DOHH2 (cell line): ENCODE results near the gene CLDN24.

Experiments used
- H3F3A ChIP-seq: fragments of 200-600 bp; sonication (generic), shearing (Covaris generic); 2 replicates; pipeline ENCODE4 v1.6.0; 2016; ENCODE audit warnings: antibody characterized with exemption, mild to moderate bottlenecking; ENCODE audit not compliant: control insufficient read depth, insufficient read depth
- H3K27ac ChIP-seq: fragments of 200-600 bp; sonication (generic); 2 replicates; pipeline ENCODE4 v1.5.1; 2014; ENCODE audit warnings: low read depth, mild to moderate bottlenecking, low read length, moderate library complexity
- H3K27me3 ChIP-seq: fragments of 200-600 bp; sonication (generic); 2 replicates; pipeline ENCODE4 v1.6.1; 2014; ENCODE audit warnings: mild to moderate bottlenecking, low read length, mixed read lengths; ENCODE audit not compliant: control insufficient read depth
- H3K36me3 ChIP-seq: fragments of 200-600 bp; sonication (generic); 2 replicates; pipeline ENCODE4 v1.6.1; 2014; ENCODE audit warnings: mild to moderate bottlenecking, low read length, moderate library complexity, mixed read lengths; ENCODE audit not compliant: control insufficient read depth
- H3K4me1 ChIP-seq: fragments of 200-600 bp; sonication (generic); 2 replicates; pipeline ENCODE4 v1.6.1; 2014; ENCODE audit warnings: mild to moderate bottlenecking, low read length, mixed read lengths; ENCODE audit not compliant: control insufficient read depth
- H3K4me2 ChIP-seq: fragments of 200-600 bp; sonication (generic); 2 replicates; pipeline ENCODE4 v1.6.0; 2014; ENCODE audit warnings: mild to moderate bottlenecking, low read length, moderate library complexity
- H3K4me3 ChIP-seq: fragments of 200-600 bp; sonication (generic); 2 replicates; pipeline ENCODE4 v1.5.1; 2014; ENCODE audit warnings: mild to moderate bottlenecking, low read length, mixed read lengths
- H3K79me2 ChIP-seq: fragments of 200-600 bp; sonication (generic); 2 replicates; pipeline ENCODE4 v1.6.1; 2014; ENCODE audit warnings: mild to moderate bottlenecking, low read length, mixed read lengths; ENCODE audit not compliant: control insufficient read depth
- H3K9me2 ChIP-seq: fragments of 200-600 bp; sonication (generic); replicated peaks from 2 replicates; pipeline ENCODE4 v1.6.1; 2014; ENCODE audit warnings: mild to moderate bottlenecking, low read length, mixed read lengths; ENCODE audit not compliant: control insufficient read depth
- H3K9me3 ChIP-seq: fragments of 200-600 bp; sonication (generic); 2 replicates; pipeline ENCODE4 v1.6.1; 2014; ENCODE audit warnings: antibody characterized with exemption, low read length, mixed read lengths; ENCODE audit not compliant: control insufficient read depth, insufficient read depth
- H4K20me1 ChIP-seq: fragments of 200-600 bp; sonication (generic); 2 replicates; pipeline ENCODE4 v1.6.0; 2014; ENCODE audit warnings: low read depth, mild to moderate bottlenecking, antibody characterized with exemption, low read length, moderate library complexity; ENCODE audit not compliant: control insufficient read depth, insufficient read depth
- EZH2phosphoT487 ChIP-seq: fragments of 200-600 bp; sonication (generic); IDR thresholded peaks from 2 replicates; pipeline ENCODE4 v1.6.1; 2017; ENCODE audit warnings: borderline replicate concordance, mild to moderate bottlenecking, antibody characterized with exemption, low read length, moderate library complexity, mixed read lengths
- TF ChIP-seq, protein P1 (sequence below): fragments of 200-600 bp; sonication (generic); IDR thresholded peaks from one replicate; pipeline ENCODE4 v1.5.1; 2014; ENCODE audit warnings: antibody characterized with exemption, mild to moderate bottlenecking, low read depth, low read length; ENCODE audit not compliant: poor library complexity, severe bottlenecking

The CLDN24 gene

DNA sequence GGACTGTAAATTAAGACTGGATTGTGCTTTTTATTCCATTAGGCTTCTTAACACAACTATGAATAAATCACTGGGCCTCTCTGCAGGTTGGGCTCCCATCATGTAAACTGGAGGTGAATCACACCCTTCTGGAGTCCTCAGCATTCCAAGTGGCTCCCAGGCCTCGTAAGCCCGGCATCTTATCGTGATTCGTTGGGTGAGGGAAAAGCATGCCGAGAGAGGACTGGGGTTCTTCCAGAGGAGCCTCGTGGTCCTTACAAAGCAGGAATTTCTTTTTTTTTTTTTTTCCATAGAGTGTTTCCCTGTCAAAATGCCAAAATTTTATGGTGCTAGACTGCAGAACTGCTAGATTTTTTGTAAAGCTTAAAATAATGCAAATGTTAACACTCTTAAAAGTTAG lies 22.2 kb downstream of the CLDN24 start:
- no peaks in the 10 kb centered on the region for H3K9me3 ChIP-seq
- H3K27ac ChIP-seq: no peak overlapping the region
- peaks cover 5% of the 10 kb centered on the region; the same call in 1 of the 2 replicates for H3K27me3 ChIP-seq
- H3F3A ChIP-seq: no peaks in the 10 kb centered on the region
- no peak overlapping the region for H3K4me2 ChIP-seq
- H3K4me1 ChIP-seq: no peaks in the 10 kb centered on the region
- no peaks in the 10 kb centered on the region for H3K9me2 ChIP-seq
- TF ChIP-seq, protein P1, sequence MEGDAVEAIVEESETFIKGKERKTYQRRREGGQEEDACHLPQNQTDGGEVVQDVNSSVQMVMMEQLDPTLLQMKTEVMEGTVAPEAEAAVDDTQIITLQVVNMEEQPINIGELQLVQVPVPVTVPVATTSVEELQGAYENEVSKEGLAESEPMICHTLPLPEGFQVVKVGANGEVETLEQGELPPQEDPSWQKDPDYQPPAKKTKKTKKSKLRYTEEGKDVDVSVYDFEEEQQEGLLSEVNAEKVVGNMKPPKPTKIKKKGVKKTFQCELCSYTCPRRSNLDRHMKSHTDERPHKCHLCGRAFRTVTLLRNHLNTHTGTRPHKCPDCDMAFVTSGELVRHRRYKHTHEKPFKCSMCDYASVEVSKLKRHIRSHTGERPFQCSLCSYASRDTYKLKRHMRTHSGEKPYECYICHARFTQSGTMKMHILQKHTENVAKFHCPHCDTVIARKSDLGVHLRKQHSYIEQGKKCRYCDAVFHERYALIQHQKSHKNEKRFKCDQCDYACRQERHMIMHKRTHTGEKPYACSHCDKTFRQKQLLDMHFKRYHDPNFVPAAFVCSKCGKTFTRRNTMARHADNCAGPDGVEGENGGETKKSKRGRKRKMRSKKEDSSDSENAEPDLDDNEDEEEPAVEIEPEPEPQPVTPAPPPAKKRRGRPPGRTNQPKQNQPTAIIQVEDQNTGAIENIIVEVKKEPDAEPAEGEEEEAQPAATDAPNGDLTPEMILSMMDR: no peak
- TF ChIP-seq EZH2phosphoT487: no peak
- no peak overlapping the region for H3K4me3 ChIP-seq
- H4K20me1 ChIP-seq: no peaks in the 10 kb centered on the region
- H3K79me2 ChIP-seq: no peaks in the 10 kb centered on the region
- no peaks in the 10 kb centered on the region for H3K36me3 ChIP-seq

DNA sequence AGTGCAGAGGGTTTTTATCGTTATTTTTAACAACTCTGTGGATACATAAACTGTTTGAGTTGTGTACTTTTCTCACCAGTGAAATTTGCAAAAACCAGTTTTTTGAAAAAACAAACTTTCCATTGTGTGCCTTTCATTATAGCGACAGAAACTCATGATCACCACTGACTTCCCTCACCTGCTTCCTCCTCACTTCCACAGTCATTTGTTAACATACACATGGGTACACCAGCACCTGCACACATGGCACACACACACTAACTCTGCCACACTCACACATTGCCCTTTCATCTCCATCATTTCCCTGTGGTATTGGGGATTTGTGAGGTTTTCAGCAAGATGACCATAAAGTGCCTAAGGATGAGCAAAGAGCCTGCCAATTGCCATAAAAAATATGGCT lies 22.8 kb downstream of the CLDN24 start:
- Histone ChIP-seq H3K4me2 (no peak overlapping the region), H3F3A (no peaks in the 10 kb centered on the region), H4K20me1 (no peaks in the 10 kb centered on the region), H3K4me3 (no peak overlapping the region), H3K27ac (no peak overlapping the region), H3K36me3 (no peaks in the 10 kb centered on the region), H3K27me3 (peaks cover 5% of the 10 kb centered on the region; the same call in 1 of the 2 replicates), H3K9me2 (no peaks in the 10 kb centered on the region), H3K9me3 (no peaks in the 10 kb centered on the region), H3K4me1 (no peaks in the 10 kb centered on the region), H3K79me2 (no peaks in the 10 kb centered on the region)
- no peak for TF ChIP-seq EZH2phosphoT487
- TF ChIP-seq, protein P1: no peak

DNA sequence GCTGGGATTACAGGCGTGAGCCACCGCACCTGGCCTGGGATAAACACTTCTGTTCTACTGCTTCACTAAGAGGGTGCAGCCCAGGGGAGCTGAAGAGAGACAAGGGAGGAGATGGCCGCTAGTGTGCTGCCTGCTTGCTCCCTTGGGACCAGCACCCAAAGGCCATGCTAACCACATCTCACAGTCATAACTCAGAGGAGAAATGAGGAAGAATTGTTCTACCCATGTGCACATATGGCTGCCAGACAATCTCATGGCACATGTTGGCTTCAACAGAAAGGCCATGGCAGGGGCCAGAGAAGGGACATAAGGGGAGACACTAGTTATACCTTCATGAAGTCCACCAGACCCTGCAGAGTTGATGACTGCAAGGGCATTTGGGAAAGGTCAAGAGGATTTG lies 24.6 kb downstream of the CLDN24 start:
- Histone ChIP-seq H3K9me2 (no peaks in the 10 kb centered on the region), H3K27me3 (peaks cover 2% of the 10 kb centered on the region; the same call in 1 of the 2 replicates), H3K9me3 (no peaks in the 10 kb centered on the region), H4K20me1 (no peaks in the 10 kb centered on the region), H3K4me2 (no peak overlapping the region), H3F3A (no peaks in the 10 kb centered on the region), H3K4me3 (no peak overlapping the region), H3K36me3 (no peaks in the 10 kb centered on the region), H3K79me2 (no peaks in the 10 kb centered on the region), H3K27ac (no peak overlapping the region), H3K4me1 (no peaks in the 10 kb centered on the region)
- no peak for TF ChIP-seq EZH2phosphoT487
- TF ChIP-seq, protein P1: no peak
